ENCODE results near the gene ETS1.
A peak's percentile ranks its signal among the peaks of the same experiment; 100 is the strongest.

Gene ETS1

DNA sequence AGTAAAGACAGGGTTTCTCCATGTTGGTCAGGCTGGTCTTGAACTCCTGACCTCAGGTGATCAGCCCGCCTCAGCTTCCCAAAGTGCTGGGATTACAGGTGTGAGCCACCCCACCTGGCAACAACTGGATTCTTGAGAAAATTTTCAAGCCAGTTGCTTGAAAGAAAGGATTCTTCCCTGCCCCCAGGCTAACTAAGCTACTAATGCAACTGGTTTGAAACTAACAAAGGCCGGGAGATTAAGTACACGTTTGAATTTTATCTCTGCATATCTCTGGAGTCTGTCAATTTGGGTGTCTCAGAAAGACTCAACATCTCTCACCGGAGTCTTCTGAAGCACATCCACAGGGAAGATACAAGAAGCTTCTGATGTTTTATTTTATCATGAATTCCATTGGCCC is 10.7 kb upstream of the ETS1 start (continued):
- TF ChIP-seq, protein P1, sequence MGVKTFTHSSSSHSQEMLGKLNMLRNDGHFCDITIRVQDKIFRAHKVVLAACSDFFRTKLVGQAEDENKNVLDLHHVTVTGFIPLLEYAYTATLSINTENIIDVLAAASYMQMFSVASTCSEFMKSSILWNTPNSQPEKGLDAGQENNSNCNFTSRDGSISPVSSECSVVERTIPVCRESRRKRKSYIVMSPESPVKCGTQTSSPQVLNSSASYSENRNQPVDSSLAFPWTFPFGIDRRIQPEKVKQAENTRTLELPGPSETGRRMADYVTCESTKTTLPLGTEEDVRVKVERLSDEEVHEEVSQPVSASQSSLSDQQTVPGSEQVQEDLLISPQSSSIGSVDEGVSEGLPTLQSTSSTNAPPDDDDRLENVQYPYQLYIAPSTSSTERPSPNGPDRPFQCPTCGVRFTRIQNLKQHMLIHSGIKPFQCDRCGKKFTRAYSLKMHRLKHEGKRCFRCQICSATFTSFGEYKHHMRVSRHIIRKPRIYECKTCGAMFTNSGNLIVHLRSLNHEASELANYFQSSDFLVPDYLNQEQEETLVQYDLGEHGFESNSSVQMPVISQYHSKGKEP (tag by site-specific recombination; IDR thresholded peaks at IDR 0.05), result no peak
- no peak for TF ChIP-seq ZNF426 (tag by site-specific recombination; IDR thresholded peaks at IDR 0.05)
- TF ChIP-seq OSR2 (tag by site-specific recombination; IDR thresholded peaks at IDR 0.05), result no peak
- TF ChIP-seq, protein P2, sequence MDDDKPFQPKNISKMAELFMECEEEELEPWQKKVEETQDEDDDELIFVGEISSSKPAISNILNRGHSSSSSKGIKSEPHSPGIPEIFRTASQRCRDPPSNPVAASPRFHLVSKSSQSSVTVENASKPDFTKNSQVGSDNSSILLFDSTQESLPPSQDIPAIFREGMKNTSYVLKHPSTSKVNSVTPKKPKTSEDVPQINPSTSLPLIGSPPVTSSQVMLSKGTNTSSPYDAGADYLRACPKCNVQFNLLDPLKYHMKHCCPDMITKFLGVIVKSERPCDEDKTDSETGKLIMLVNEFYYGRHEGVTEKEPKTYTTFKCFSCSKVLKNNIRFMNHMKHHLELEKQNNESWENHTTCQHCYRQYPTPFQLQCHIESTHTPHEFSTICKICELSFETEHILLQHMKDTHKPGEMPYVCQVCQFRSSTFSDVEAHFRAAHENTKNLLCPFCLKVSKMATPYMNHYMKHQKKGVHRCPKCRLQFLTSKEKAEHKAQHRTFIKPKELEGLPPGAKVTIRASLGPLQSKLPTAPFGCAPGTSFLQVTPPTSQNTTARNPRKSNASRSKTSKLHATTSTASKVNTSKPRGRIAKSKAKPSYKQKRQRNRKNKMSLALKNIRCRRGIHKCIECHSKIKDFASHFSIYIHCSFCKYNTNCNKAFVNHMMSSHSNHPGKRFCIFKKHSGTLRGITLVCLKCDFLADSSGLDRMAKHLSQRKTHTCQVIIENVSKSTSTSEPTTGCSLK (tag by site-specific recombination; IDR thresholded peaks at IDR 0.05), result no peak
- TF ChIP-seq, protein P3, sequence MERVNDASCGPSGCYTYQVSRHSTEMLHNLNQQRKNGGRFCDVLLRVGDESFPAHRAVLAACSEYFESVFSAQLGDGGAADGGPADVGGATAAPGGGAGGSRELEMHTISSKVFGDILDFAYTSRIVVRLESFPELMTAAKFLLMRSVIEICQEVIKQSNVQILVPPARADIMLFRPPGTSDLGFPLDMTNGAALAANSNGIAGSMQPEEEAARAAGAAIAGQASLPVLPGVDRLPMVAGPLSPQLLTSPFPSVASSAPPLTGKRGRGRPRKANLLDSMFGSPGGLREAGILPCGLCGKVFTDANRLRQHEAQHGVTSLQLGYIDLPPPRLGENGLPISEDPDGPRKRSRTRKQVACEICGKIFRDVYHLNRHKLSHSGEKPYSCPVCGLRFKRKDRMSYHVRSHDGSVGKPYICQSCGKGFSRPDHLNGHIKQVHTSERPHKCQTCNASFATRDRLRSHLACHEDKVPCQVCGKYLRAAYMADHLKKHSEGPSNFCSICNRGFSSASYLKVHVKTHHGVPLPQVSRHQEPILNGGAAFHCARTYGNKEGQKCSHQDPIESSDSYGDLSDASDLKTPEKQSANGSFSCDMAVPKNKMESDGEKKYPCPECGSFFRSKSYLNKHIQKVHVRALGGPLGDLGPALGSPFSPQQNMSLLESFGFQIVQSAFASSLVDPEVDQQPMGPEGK (tag by site-specific recombination; IDR thresholded peaks at IDR 0.05), result no peak
- TF ChIP-seq, protein P4, sequence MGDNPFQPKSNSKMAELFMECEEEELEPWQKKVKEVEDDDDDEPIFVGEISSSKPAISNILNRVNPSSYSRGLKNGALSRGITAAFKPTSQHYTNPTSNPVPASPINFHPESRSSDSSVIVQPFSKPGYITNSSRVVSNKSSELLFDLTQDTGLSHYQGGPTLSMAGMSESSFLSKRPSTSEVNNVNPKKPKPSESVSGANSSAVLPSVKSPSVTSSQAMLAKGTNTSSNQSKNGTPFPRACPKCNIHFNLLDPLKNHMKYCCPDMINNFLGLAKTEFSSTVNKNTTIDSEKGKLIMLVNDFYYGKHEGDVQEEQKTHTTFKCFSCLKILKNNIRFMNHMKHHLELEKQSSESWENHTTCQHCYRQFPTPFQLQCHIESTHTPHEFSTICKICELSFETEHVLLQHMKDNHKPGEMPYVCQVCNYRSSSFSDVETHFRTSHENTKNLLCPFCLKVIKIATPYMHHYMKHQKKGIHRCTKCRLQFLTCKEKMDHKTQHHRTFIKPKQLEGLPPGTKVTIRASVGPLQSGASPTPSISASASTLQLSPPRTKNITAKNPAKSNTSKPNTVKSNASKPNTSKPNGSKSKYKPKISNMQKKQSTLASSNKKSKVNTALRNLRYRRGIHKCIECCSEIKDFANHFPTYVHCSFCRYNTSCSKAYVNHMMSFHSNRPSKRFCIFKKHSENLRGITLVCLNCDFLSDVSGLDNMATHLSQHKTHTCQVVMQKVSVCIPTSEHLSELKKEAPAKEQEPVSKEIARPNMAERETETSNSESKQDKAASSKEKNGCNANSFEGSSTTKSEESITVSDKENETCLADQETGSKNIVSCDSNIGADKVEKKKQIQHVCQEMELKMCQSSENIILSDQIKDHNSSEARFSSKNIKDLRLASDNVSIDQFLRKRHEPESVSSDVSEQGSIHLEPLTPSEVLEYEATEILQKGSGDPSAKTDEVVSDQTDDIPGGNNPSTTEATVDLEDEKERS (tag by site-specific recombination; IDR thresholded peaks at IDR 0.05), result no peak

DNA sequence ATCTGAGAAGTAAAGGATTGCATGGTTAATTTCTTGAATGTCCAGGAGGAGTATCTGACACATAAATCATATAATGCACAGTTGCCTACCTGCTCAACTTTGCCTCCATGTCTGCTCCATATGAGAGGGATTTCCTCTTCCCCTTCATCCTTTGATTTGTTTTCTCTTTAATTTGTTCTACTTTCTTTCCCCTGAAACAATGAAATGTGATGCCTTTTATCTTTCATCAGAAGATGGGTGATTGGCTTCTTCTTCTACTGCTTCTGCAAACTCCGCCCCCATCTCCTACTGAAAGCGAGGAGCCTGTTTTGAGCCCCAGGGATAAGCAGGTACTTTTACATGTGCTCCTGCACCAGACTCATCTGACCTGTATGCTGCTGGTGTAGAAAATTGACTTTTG is 9.9 kb upstream of the ETS1 start:
- Histone ChIP-seq H3K4me1 (ENCODE audit: control insufficient read depth, insufficient read depth, low read length) (peaks cover 10% of the 10 kb centered on the region), H3K9me3 (ENCODE audit: control insufficient read depth, insufficient read depth, low read depth, low read length) (no peaks in the 10 kb centered on the region), H3K27ac (ENCODE audit: extremely low read depth, low read depth, low read length) (no peak overlapping the region), H3K36me3 (ENCODE audit: control insufficient read depth in 2 of 2, insufficient read depth in 1 of 2, low read length in 2 of 2) (no peaks in the 10 kb centered on the region), H3K4me3 (ENCODE audit: low read depth, low read length) (no peak overlapping the region)
- CTCF ChIA-PET, result no interaction called here
- no peak for TF ChIP-seq KLF7 (tag by site-specific recombination; IDR thresholded peaks at IDR 0.05; ENCODE audit: borderline replicate concordance)
- TF ChIP-seq ZNF10 (tag by site-specific recombination; IDR thresholded peaks at IDR 0.05), result peak; percentile 62; the same call in 1 of the 2 replicates
- no peak for TF ChIP-seq TCF7L2 (IDR thresholded peaks at IDR 0.05; ENCODE audit: borderline replicate concordance, low read depth, low read length)
- TF ChIP-seq ZNF23 (tag by site-specific recombination; IDR thresholded peaks at IDR 0.05; ENCODE audit: borderline replicate concordance), result no peak
- peak; percentile 64; the same call in 1 of the 2 replicates for TF ChIP-seq MZF1 (tag by site-specific recombination; IDR thresholded peaks at IDR 0.05; ENCODE audit: borderline replicate concordance)
- peak; percentile 78 for TF ChIP-seq OSR2 (tag by site-specific recombination; IDR thresholded peaks at IDR 0.05)
- no peak for TF ChIP-seq ZNF2 (tag by site-specific recombination; IDR thresholded peaks at IDR 0.05)
- TF ChIP-seq, protein P5, sequence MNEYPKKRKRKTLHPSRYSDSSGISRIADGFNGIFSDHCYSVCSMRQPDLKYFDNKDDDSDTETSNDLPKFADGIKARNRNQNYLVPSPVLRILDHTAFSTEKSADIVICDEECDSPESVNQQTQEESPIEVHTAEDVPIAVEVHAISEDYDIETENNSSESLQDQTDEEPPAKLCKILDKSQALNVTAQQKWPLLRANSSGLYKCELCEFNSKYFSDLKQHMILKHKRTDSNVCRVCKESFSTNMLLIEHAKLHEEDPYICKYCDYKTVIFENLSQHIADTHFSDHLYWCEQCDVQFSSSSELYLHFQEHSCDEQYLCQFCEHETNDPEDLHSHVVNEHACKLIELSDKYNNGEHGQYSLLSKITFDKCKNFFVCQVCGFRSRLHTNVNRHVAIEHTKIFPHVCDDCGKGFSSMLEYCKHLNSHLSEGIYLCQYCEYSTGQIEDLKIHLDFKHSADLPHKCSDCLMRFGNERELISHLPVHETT (tag by site-specific recombination; IDR thresholded peaks at IDR 0.05), result no peak
- POLR2A ChIA-PET, result no interaction called here

Measured in HEK293 (cell line).